H1 (cell line): Measurements from ENCODE around the gene APMAP. TPM values are rescaled to one million over a fixed set of nuclear protein-coding genes. Genes with fewer than 3 reads are reported as not detected.

Source experiments
- CTCF ChIA-PET: fragments of 300-600 bp; sonication (Branson Sonifier 250); formaldehyde crosslinking; loops from one replicate; lab custom pipeline; 2021; ENCODE audit not compliant: partially characterized antibody; lab: Charles Lee
- POLR2A ChIA-PET: fragments of 300-600 bp; sonication (Branson Sonifier 250); formaldehyde crosslinking; loops from one replicate; lab custom pipeline; 2021; ENCODE audit warnings: inconsistent platforms; ENCODE audit not compliant: partially characterized antibody; lab: Charles Lee
- DNase-seq, 2 experiments: peaks; one replicate each; pipeline versions ENCODE4 v3.0.0 to v3.0.0-alpha.2; 2010 to 2022; ENCODE audit warnings: low spot score in 2 of 2, low read depth in 1 of 2, mixed read lengths in 1 of 2
- FAIRE-seq: peaks from 2 replicates; lab custom pipeline; 2011; peaks lifted over from hg19 to GRCh38; lab: Jason Lieb, UNC
- H2AFZ ChIP-seq: 2 replicates; pipeline ENCODE4 v1.8.1; 2012; ENCODE audit warnings: low read length, inconsistent platforms
- H2AK5ac ChIP-seq: 2 replicates; pipeline ENCODE4 v1.6.1; 2013; ENCODE audit warnings: low read depth, low read length
- H2BK120ac ChIP-seq: replicated peaks from 2 replicates; pipeline ENCODE3; 2013; ENCODE audit warnings: low read depth, low read length, inconsistent platforms
- H2BK12ac ChIP-seq: 2 replicates; pipeline ENCODE4 v1.6.1; 2013; ENCODE audit warnings: low read depth, low read length
- H2BK15ac ChIP-seq: 2 replicates; pipeline ENCODE4 v1.6.1; 2013; ENCODE audit warnings: low read length
- H2BK20ac ChIP-seq: 2 replicates; pipeline ENCODE4 v1.6.1; 2013; ENCODE audit warnings: low read length
- H2BK5ac ChIP-seq: 2 replicates; pipeline ENCODE4 v1.6.1; 2013; ENCODE audit warnings: low read depth, low read length
- H3K14ac ChIP-seq: 2 replicates; pipeline ENCODE4 v1.6.1; 2013; ENCODE audit warnings: inconsistent platforms; ENCODE audit not compliant: insufficient read length
- H3K18ac ChIP-seq: 2 replicates; pipeline ENCODE4 v1.6.1; 2013; ENCODE audit warnings: low read length; ENCODE audit errors: extremely low read depth
- H3K23ac ChIP-seq: 2 replicates; pipeline ENCODE4 v1.6.1; 2013; ENCODE audit warnings: inconsistent platforms; ENCODE audit not compliant: insufficient read length
- H3K23me2 ChIP-seq: 2 replicates; pipeline ENCODE4 v1.6.1; 2013; ENCODE audit warnings: low read depth, low read length
- H3K27ac ChIP-seq: 2 replicates; pipeline ENCODE4 v1.6.1; 2011; ENCODE audit warnings: low read depth, low read length, inconsistent platforms
- H3K27me3 ChIP-seq, 4 experiments: replicated peaks in 1 of 4; 1 replicate in 1 of 4; 2 replicates in 3 of 4; pipeline versions ENCODE4 v1.6.1 to v1.8.1; 2011 to 2013; ENCODE audit warnings: low read length in 3 of 4, mild to moderate bottlenecking in 3 of 4, inconsistent platforms in 2 of 4, mixed read lengths in 2 of 4, moderate library complexity in 1 of 4; ENCODE audit not compliant: control insufficient read depth in 3 of 4, insufficient read depth in 3 of 4; ENCODE audit errors: extremely low read depth in 1 of 4
- H3K36me3 ChIP-seq, 4 experiments: 2 replicates each; pipeline versions ENCODE4 v1.6.1 to v1.8.1; 2011 to 2013; ENCODE audit warnings: mild to moderate bottlenecking in 4 of 4, low read length in 3 of 4, moderate library complexity in 2 of 4, control low read depth in 1 of 4, inconsistent platforms in 1 of 4; ENCODE audit not compliant: insufficient read depth in 4 of 4, control insufficient read depth in 2 of 4
- H3K4ac ChIP-seq: replicated peaks from 2 replicates; pipeline ENCODE3; 2013; ENCODE audit warnings: low read length, low read depth, mixed read lengths, inconsistent platforms; ENCODE audit not compliant: insufficient read length
- H3K4me1 ChIP-seq, 4 experiments: replicated peaks in 1 of 4; 1 replicate in 1 of 4; 2 replicates in 3 of 4; pipeline versions ENCODE4 v1.6.1 to v1.8.1; 2011 to 2013; ENCODE audit warnings: low read length in 3 of 4, inconsistent platforms in 2 of 4, mixed read lengths in 1 of 4; ENCODE audit not compliant: insufficient read depth in 4 of 4, control insufficient read depth in 3 of 4
- H3K4me2 ChIP-seq, 2 experiments: 2 replicates each; pipeline versions ENCODE4 v1.6.1 to v1.8.1; 2011 to 2013; ENCODE audit warnings: low read depth in 2 of 2, low read length in 2 of 2, control low read depth in 1 of 2, inconsistent platforms in 1 of 2, mild to moderate bottlenecking in 1 of 2; ENCODE audit not compliant: insufficient read depth in 1 of 2
- H3K4me3 ChIP-seq, 4 experiments: fragments of 200-600, 300-600 bp in 1 of 4; sonication (generic), shearing (Covaris generic), sonication (Bioruptor Twin) in 1 of 4; 2 replicates each; pipeline versions ENCODE4 v1.5.1 to v1.8.1; 2011 to 2016; ENCODE audit warnings: low read length in 4 of 4, low read depth in 3 of 4, control low read depth in 2 of 4, inconsistent platforms in 2 of 4, mild to moderate bottlenecking in 2 of 4, mixed read lengths in 1 of 4, moderate library complexity in 1 of 4; ENCODE audit not compliant: insufficient read depth in 2 of 4; ENCODE audit errors: extremely low read depth in 1 of 4
- H3K56ac ChIP-seq: replicated peaks from 2 replicates; pipeline ENCODE3; 2013; ENCODE audit warnings: low read depth, mild to moderate bottlenecking, mixed read lengths, low read length, inconsistent platforms; ENCODE audit not compliant: insufficient read length
- H3K79me1 ChIP-seq: 2 replicates; pipeline ENCODE4 v1.6.1; 2013; ENCODE audit warnings: low read depth, low read length, control low read depth
- H3K79me2 ChIP-seq, 2 experiments: 2 replicates each; pipeline versions ENCODE4 v1.6.1 to v1.8.1; 2012 to 2013; ENCODE audit warnings: low read length in 2 of 2, mild to moderate bottlenecking in 2 of 2, inconsistent platforms in 1 of 2; ENCODE audit not compliant: insufficient read depth in 2 of 2, control insufficient read depth in 1 of 2
- H3K9ac ChIP-seq, 4 experiments: replicated peaks in 1 of 4; 1 replicate in 1 of 4; 2 replicates in 3 of 4; pipeline versions ENCODE4 v1.6.1 to v1.8.1; 2011 to 2013; ENCODE audit warnings: low read depth in 3 of 4, low read length in 3 of 4, control low read depth in 2 of 4, mild to moderate bottlenecking in 2 of 4, moderate library complexity in 2 of 4, inconsistent platforms in 1 of 4; ENCODE audit errors: extremely low read depth in 1 of 4
- H3K9me3 ChIP-seq, 2 experiments: 2 replicates each; pipeline versions ENCODE4 v1.6.1 to v1.8.1; 2012 to 2013; ENCODE audit warnings: mild to moderate bottlenecking in 2 of 2, moderate library complexity in 2 of 2, control low read depth in 1 of 2, inconsistent platforms in 1 of 2, low read depth in 1 of 2, low read length in 1 of 2, mixed read lengths in 1 of 2; ENCODE audit not compliant: insufficient read depth in 2 of 2
- H4K20me1 ChIP-seq, 2 experiments: replicated peaks in 1 of 2; 2 replicates each; pipeline versions ENCODE3 to v1.8.1; 2011 to 2013; ENCODE audit warnings: inconsistent platforms in 2 of 2, low read length in 2 of 2, mild to moderate bottlenecking in 1 of 2; ENCODE audit not compliant: insufficient read depth in 2 of 2, control insufficient read depth in 1 of 2
- H4K5ac ChIP-seq: 2 replicates; pipeline ENCODE4 v1.6.1; 2013; ENCODE audit warnings: low read length, low read depth, mixed read lengths, inconsistent platforms; ENCODE audit not compliant: insufficient read length
- H4K8ac ChIP-seq: 2 replicates; pipeline ENCODE4 v1.8.0; 2013; ENCODE audit warnings: mild to moderate bottlenecking, moderate library complexity, low read length, inconsistent platforms; ENCODE audit not compliant: insufficient read depth; ENCODE audit errors: extremely low read depth
- H4K91ac ChIP-seq: replicated peaks from 2 replicates; pipeline ENCODE3; 2013; ENCODE audit warnings: low read length, mixed read lengths, inconsistent platforms; ENCODE audit not compliant: insufficient read length
- ASH2L ChIP-seq: fragments of 200-600, 300-600 bp; sonication (generic); IDR thresholded peaks from one replicate; pipeline ENCODE4 v1.7.1; 2017; ENCODE audit warnings: low read length
- CEBPB ChIP-seq: IDR thresholded peaks from 2 replicates; pipeline ENCODE4 v1.6.1; 2012; ENCODE audit warnings: low read depth, low read length
- EZH2 ChIP-seq: fragments of 200-600 bp; sonication (generic); IDR thresholded peaks from 2 replicates; pipeline ENCODE4 v1.7.1; 2012; ENCODE audit warnings: low read depth, mild to moderate bottlenecking, moderate library complexity, low read length, inconsistent platforms; ENCODE audit not compliant: severe bottlenecking
- KDM4A ChIP-seq: IDR thresholded peaks from one replicate; pipeline ENCODE4 v1.7.1; 2012; ENCODE audit warnings: low read depth, mild to moderate bottlenecking, moderate library complexity, low read length, inconsistent platforms; ENCODE audit not compliant: severe bottlenecking
- NRF1 ChIP-seq: IDR thresholded peaks from 2 replicates; pipeline ENCODE4 v1.6.1; 2011; ENCODE audit warnings: mild to moderate bottlenecking, low read depth, low read length, improper control_type of control experiment
- RXRA ChIP-seq: IDR thresholded peaks from 2 replicates; pipeline ENCODE4 v1.6.1; 2011; ENCODE audit warnings: low read depth, mild to moderate bottlenecking, low read length, moderate library complexity; ENCODE audit not compliant: insufficient read depth
- WGBS, 2 experiments: shearing (Covaris generic) in 1 of 2; methylation state at CpG; one replicate each; pipeline versions ENCODE4 v1.1.6 to v1.1.7; 2013 to 2015; ENCODE audit warnings: low lambda C conversion rate in 2 of 2, mixed read lengths in 2 of 2, inconsistent platforms in 1 of 2, low coverage in 1 of 2, missing lambda C conversion rate in 1 of 2; ENCODE audit not compliant: insufficient replicate concordance in 2 of 2, insufficient coverage in 1 of 2, insufficient read length in 1 of 2; ENCODE audit errors: extremely low coverage in 1 of 2, missing lambda C conversion rate in 1 of 2; 5-methylcytosine and 5-hydroxymethylcytosine counted together
- polyA plus RNA-seq, 7 experiments: library from polyadenylated mRNA; depleted of rRNA in 3 of 7; stranded (reverse) in 5 of 7; unstranded in 2 of 7; fragments of >200 nt in 5 of 7; fragments of 200-250 nt in 2 of 7; gene quantifications; 1 replicate in 5 of 7; 2 replicates in 1 of 7; 4 replicates in 1 of 7; pipeline versions ENCODE4 v1.2.1 to v1.2.3, GENCODE V29; 2011 to 2013; ENCODE audit warnings: missing spikeins in 2 of 7, mixed read lengths in 2 of 7
- total RNA-seq: library from RNA; stranded (reverse); fragmentation: NEBNext Ultra II Directional; extraction: Animal tissue kit (Norgen Biotek cat#: 25700); gene quantifications from 2 replicates; pipeline ENCODE4 v1.2.1, GENCODE V29; 2021
- TF ChIP-seq, protein P1 (sequence below): IDR thresholded peaks from 2 replicates; pipeline ENCODE4 v1.6.1; 2012; ENCODE audit warnings: inconsistent platforms

Gene APMAP
- total and polyA plus RNA-seq, 2 of the 8 experiments (the other 6 are each of a cell fraction or from before 2014, with no cell fraction given), result 31.3 to 66.0 TPM

DNA sequence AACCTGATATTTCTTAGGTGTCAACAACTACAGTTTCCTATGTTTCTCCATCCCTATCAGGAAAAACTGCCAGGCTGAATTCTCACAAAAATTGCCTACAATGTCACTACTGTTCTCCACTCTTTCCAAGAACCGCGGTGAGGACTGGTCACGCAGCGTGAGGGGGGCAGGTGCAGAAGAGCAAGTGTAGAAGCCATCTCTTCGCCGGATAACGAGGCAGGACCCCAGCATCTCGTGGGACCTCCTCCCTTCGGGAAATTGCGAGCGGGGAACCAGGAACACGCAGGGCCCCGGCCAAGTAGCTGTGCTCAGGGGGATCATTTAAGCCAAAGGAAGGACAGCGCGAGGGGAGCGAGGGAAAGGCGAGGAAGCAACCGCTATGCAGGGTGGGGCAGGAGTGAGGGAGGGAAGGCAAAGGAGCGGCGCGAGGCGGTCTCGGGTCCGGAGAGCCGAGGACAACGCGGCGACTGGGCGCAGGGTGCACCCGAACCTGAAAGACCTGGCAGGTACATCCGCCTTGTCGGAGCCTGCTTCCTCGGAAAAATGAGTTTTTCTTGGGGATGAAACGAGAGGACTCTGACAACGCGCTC, 559 bp downstream of the APMAP start:
- Histone ChIP-seq H3K23ac (no peak overlapping the region), H2AFZ (peak overlapping the region; percentile 73; the same call in 1 of the 2 replicates), H3K18ac (0 out of 2 replicates have a peak overlapping the region, but pooled peaks have one; percentile 80), H4K91ac (no peak overlapping the region), H2BK20ac (no peak overlapping the region), H3K27ac (no peak overlapping the region), H3K56ac (peak overlapping the region; percentile 63), H3K4me3 (peak overlapping the region; percentile 75 to 86 (median 84)), H3K4ac (no peak overlapping the region), H3K4me1 (peaks cover 0 to 7% (median 0%) of the 10 kb centered on the region in 4 experiments; a peak in 1 of 7 replicates), H3K14ac (no peak overlapping the region), H2BK15ac (no peak overlapping the region), H4K8ac (peak overlapping the region; percentile 81), H3K9me3 (no peaks in the 10 kb centered on the region), H3K36me3 (no peaks in the 10 kb centered on the region), H3K79me2 (peaks cover 5 to 47% of the 10 kb centered on the region in 2 experiments), H4K20me1 (peaks cover 0 to 6% of the 10 kb centered on the region in 2 experiments), H2BK12ac (no peak overlapping the region), H2BK5ac (no peak overlapping the region), H2BK120ac (no peak overlapping the region), H4K5ac (no peak overlapping the region), H2AK5ac (no peak overlapping the region), H3K23me2 (peaks cover 3% of the 10 kb centered on the region), H3K9ac (peak overlapping the region; percentile 41 to 75 (median 72)), H3K27me3 (no peaks in the 10 kb centered on the region; a peak in 1 of 7 replicates), H3K79me1 (peaks cover 6% of the 10 kb centered on the region; the same call in 1 of the 2 replicates), H3K4me2 (peak overlapping the region; percentile 72 to 82)
- 5% methylated on average over 24 of the region's 36 CpGs; no CpG with 5 or more reads in 1 of the 2 experiments for WGBS, 2 experiments
- ChIA-PET CTCF (interaction anchor here (1.4 kb wide), 1 partner anchor 255 kb away, joined by 3 read pairs; no protein-coding TSS in a partner anchor), POLR2A (no interaction called here)
- DNase-seq, result no peak
- no peak for FAIRE-seq
- TF ChIP-seq ASH2L (no peak), KDM4A (peak; percentile 55), NRF1 (no peak), RXRA (no peak), CEBPB (no peak), EZH2 (peak; percentile 27)
- TF ChIP-seq, protein P1, sequence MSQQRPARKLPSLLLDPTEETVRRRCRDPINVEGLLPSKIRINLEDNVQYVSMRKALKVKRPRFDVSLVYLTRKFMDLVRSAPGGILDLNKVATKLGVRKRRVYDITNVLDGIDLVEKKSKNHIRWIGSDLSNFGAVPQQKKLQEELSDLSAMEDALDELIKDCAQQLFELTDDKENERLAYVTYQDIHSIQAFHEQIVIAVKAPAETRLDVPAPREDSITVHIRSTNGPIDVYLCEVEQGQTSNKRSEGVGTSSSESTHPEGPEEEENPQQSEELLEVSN, result peak; percentile 32; the same call in 1 of the 2 replicates
